ENCODE data around the gene ATP6V0D1. TPM values are rescaled to one million over a fixed set of nuclear protein-coding genes. Genes with fewer than 3 reads are reported as not detected.

Gene ATP6V0D1
- total RNA-seq, 2 experiments from 2014 or later: 52.1 to 60.3 TPM

DNA sequence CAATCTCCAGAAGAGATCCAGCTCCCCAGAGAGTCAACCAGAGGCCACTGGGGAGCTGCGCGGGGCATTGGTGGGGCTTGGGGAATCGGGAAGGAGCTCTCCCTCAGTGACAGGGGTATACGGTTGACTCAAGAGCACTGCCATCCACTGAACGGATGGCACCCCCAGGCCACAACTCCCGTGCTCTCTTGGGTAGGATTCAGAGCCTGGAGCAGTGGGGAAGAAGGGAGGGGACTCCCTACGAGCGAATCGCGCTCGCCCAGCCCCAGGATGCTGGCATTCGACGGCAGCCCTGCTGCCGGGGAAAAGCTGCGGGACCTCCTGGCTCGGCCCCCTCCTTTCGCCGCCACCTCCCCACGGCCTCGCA, 87.2 kb downstream of the ATP6V0D1 start:
- H3K36me3 Mint-ChIP-seq (ENCODE audit: low read depth): no peaks in the 10 kb centered on the region
- no peaks in the 10 kb centered on the region for H3K9me3 Mint-ChIP-seq
- H3K4me3 Mint-ChIP-seq: no peak overlapping the region
- H3K27ac Mint-ChIP-seq: no peak overlapping the region
- POLR2A ChIA-PET: no interaction called here
- H3K4me1 Mint-ChIP-seq: peaks cover 3% of the 10 kb centered on the region
- CTCF ChIA-PET: interaction anchor here (0.6 to 2.6 kb wide), 8 partner anchors 8 to 383 kb away, joined by 3 to 9 read pairs (median 3); no protein-coding TSS in a partner anchor
- peaks cover 40% of the 10 kb centered on the region for H3K27me3 Mint-ChIP-seq
- no peak for DNase-seq

DNA sequence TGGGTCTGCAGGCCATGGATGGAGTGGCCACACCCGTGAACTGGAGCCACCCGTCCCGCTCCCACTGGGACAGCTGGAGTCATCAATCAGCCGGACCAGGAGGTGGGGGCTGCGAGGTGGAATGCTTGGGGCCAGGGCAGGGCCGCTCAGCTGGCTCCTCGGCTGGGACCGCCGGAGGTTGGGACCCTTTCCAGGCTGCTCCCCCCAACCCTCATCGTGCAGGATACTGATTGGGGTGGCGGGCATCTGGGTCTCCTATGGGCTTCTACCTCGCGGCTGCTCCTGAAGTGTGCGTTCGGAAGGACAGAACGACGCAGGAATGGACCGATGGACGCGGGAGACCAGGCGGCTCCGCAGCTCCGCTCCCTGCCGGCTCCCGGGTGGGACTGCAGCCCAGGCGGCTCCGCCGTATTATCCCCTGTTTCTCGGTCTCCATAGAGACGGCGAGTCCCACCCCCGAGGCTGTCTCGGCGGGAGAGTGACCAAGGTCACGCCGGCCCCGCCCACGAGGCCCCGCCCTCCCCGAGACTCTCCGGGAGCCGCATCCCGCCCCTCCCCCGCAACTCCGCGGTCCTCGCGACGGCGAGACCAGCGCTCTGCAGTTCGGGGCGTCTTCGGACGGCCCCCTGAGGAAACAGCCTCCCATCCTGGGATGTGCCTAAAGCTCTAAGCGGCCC, 87.7 kb downstream of the ATP6V0D1 start, which contains the start of gene TPPP3:
TPPP3 (minus strand) TSS at position 388 of the 677 bp plus-strand sequence. CDS start 2,387 bp downstream, outside the sequence.
- CTCF ChIA-PET: interaction anchor here (0.6 to 2.6 kb wide), 10 partner anchors 9 to 382 kb away, joined by 3 to 9 read pairs (median 3); no protein-coding TSS in a partner anchor
- Mint-ChIP-seq H3K4me1 (peaks cover 3% of the 10 kb centered on the region), H3K36me3 (ENCODE audit: low read depth) (no peaks in the 10 kb centered on the region), H3K27ac (no peak within 1 kb of the TSS), H3K4me3 (no peak within 1 kb of the TSS), H3K27me3 (peaks cover 40% of the 10 kb centered on the region), H3K9me3 (no peaks in the 10 kb centered on the region)
- DNase-seq: peak; percentile 33
- POLR2A ChIA-PET: no interaction called here

DNA sequence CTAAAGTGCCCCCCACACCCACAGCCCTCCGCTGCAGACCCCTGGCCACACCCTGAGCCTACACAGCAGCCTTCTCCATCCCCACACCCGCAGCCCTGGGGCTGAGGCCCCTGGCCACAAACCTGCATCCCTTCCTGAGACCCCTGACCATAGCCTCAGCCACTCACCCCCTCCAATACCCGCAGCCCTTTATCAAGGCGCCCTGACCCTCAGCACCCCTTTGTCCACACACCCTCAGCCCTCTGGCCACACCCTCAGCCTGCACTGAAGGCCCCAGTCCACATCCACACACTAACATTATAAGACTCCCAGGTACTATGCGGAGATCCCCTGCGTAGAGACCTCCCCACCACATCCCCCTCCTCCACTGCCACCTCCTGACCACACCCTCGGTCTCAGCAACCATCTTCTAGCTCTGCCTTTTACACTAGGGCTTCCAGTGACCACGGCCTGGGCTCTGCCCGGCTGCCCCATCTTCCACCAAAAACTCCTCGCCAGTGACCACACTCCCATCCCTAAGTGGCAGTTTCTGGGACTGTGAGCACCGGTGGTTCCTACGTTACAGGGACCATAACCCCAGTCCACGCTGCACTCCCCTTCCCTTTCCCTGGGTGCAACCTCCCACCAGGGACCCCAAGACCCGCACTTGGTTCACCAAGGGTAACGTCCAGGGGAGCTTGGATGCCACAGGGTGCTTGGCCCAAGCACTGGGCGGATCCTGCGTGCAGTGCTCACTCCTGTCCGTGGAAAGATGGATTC, 88.5 kb downstream of the ATP6V0D1 start:
- Mint-ChIP-seq H3K36me3 (ENCODE audit: low read depth) (no peaks in the 10 kb centered on the region), H3K4me1 (peaks cover 3% of the 10 kb centered on the region), H3K9me3 (no peaks in the 10 kb centered on the region), H3K27me3 (peaks cover 40% of the 10 kb centered on the region), H3K27ac (no peak overlapping the region), H3K4me3 (no peak overlapping the region)
- POLR2A ChIA-PET: no interaction called here
- no peak for DNase-seq
- CTCF ChIA-PET: interaction anchor here (0.6 to 2.6 kb wide), 4 partner anchors 9 to 382 kb away, joined by 3 to 9 read pairs (median 4); no protein-coding TSS in a partner anchor

DNA sequence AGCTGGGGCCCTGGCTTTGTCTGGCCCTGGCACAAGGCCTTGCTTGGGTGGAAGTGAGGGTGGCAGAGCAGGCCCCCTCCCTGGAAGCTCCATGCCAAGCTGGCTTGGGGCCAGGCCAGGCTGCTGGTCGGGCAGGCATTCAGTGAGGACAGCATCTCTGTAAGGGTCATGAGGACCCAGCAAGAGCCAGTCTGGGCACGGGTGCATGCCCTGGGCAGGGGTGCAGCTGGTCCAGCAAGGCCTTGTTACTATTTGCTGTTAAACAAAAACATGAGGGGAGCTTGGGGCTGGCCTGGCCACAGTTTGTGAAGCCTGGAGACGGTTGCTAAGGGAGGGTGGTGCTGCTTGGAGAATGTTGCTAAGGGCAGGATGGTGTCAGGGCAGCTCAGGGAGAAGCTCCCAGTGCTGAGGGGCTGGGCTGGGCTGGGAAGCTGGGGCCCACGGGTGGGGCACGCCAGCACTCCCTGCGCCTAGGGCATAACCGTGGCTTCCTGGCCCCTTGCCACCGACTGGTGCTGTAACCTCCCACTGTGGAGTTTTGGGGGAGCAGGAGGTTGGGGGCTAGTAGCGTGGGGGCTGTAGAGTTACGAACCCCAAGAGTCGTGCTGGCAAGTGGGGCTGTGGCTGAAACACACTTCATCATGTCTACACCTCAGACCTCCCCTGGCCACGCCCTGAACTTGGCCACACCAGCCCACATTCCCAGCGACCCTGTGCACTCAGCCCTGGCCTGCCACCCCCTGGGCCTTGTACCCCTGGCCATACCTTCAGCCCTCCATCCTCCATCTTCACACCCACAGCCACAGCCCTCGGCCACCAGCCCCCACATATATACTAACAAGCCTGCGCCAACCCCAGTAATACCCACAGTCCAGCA, 89.3 kb downstream of the ATP6V0D1 start:
- no peaks in the 10 kb centered on the region for H3K9me3 Mint-ChIP-seq
- H3K4me3 Mint-ChIP-seq: no peak overlapping the region
- POLR2A ChIA-PET: interaction anchor here (0.9 kb wide), 1 partner anchor 90 kb away, joined by 3 read pairs; no protein-coding TSS in a partner anchor
- H3K27me3 Mint-ChIP-seq: peaks cover 40% of the 10 kb centered on the region
- CTCF ChIA-PET: interaction anchor here (1.5 to 2.6 kb wide), 2 partner anchors 11 to 125 kb away, joined by 3 to 9 read pairs; no protein-coding TSS in a partner anchor
- DNase-seq: no peak
- H3K36me3 Mint-ChIP-seq (ENCODE audit: low read depth): no peaks in the 10 kb centered on the region
- no peak overlapping the region for H3K27ac Mint-ChIP-seq
- H3K4me1 Mint-ChIP-seq: peaks cover 3% of the 10 kb centered on the region

DNA sequence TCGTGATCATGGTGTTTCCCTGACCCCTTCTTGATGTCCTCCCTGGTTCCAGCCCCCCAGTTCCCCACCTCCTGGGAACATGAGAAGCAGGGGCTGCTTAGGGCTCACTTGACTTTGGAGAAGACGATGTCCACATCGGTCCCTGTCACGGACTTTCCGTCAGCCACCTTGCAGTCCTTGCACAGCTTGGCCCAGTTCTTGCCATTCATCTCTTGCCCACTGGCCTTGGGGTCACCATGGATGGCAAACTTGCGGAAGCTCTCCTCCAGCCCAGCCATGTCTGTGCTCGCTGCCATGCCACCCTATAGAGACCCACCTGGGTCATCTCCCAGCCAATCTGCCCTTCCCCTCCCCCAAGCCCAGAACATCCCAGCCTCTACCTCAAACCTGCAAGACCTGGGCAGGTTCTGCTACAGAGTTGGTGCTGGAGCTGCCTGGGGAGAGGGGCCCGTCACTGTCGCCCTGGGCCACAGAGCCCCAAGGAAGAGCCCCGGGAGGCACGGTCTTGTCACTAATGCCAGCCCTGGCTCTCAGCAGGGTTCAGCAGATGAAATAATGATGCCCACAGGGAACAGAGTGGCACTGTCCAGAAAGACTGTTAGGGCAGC, 90.0 kb downstream of the ATP6V0D1 start:
- CTCF ChIA-PET: interaction anchor here (1.5 to 1.6 kb wide), 2 partner anchors 9 to 125 kb away, joined by 3 read pairs; no protein-coding TSS in a partner anchor
- peaks cover 3% of the 10 kb centered on the region for H3K4me1 Mint-ChIP-seq
- H3K27ac Mint-ChIP-seq: no peak overlapping the region
- no peaks in the 10 kb centered on the region for H3K9me3 Mint-ChIP-seq
- H3K36me3 Mint-ChIP-seq (ENCODE audit: low read depth): no peaks in the 10 kb centered on the region
- no peak for DNase-seq
- no peak overlapping the region for H3K4me3 Mint-ChIP-seq
- H3K27me3 Mint-ChIP-seq: peaks cover 44% of the 10 kb centered on the region
- POLR2A ChIA-PET: interaction anchor here (0.9 kb wide), 1 partner anchor 90 kb away, joined by 3 read pairs; no protein-coding TSS in a partner anchor

GRCh38 chr16:67389911-67390815, 90.8 kb downstream of the ATP6V0D1 start:
- H3K9me3 Mint-ChIP-seq: no peaks in the 10 kb centered on the region
- POLR2A ChIA-PET: no interaction called here
- CTCF ChIA-PET: interaction anchor here (1.5 to 1.6 kb wide), 2 partner anchors 10 to 124 kb away, joined by 3 read pairs; no protein-coding TSS in a partner anchor
- DNase-seq: no peak
- H3K27ac Mint-ChIP-seq: peak overlapping the region; percentile 31
- H3K4me3 Mint-ChIP-seq: no peak overlapping the region
- H3K36me3 Mint-ChIP-seq (ENCODE audit: low read depth): no peaks in the 10 kb centered on the region
- peaks cover 3% of the 10 kb centered on the region for H3K4me1 Mint-ChIP-seq
- peaks cover 43% of the 10 kb centered on the region for H3K27me3 Mint-ChIP-seq

GRCh38 chr16:67388591-67388990, 92.4 kb downstream of the ATP6V0D1 start:
- H3K27me3 Mint-ChIP-seq: peaks cover 35% of the 10 kb centered on the region
- H3K9me3 Mint-ChIP-seq: no peaks in the 10 kb centered on the region
- H3K4me1 Mint-ChIP-seq: no peaks in the 10 kb centered on the region
- H3K27ac Mint-ChIP-seq: no peak overlapping the region
- DNase-seq: no peak
- ChIA-PET POLR2A (no interaction called here), CTCF (interaction anchor here (0.6 to 1.1 kb wide), 2 partner anchors 54 to 61 kb away, joined by 3 to 5 read pairs; no protein-coding TSS in a partner anchor)
- H3K36me3 Mint-ChIP-seq (ENCODE audit: low read depth): no peaks in the 10 kb centered on the region
- H3K4me3 Mint-ChIP-seq: no peak overlapping the region

GRCh38 chr16:67388191-67388590, 92.8 kb downstream of the ATP6V0D1 start:
- H3K4me3 Mint-ChIP-seq: no peak overlapping the region
- H3K36me3 Mint-ChIP-seq (ENCODE audit: low read depth): no peaks in the 10 kb centered on the region
- H3K27ac Mint-ChIP-seq: no peak overlapping the region
- no peaks in the 10 kb centered on the region for H3K4me1 Mint-ChIP-seq
- H3K9me3 Mint-ChIP-seq: no peaks in the 10 kb centered on the region
- H3K27me3 Mint-ChIP-seq: peaks cover 34% of the 10 kb centered on the region
- POLR2A ChIA-PET: no interaction called here
- DNase-seq: no peak
- CTCF ChIA-PET: interaction anchor here (0.6 to 1.1 kb wide), 3 partner anchors 54 to 128 kb away, joined by 3 to 5 read pairs (median 4); no protein-coding TSS in a partner anchor

Other genes starting within 250 kb of the ATP6V0D1 start
- 10 to 100 TPM; 59.2 to 62.0 TPM for gene FHOD1, start 233.7 kb downstream of the ATP6V0D1 start, total RNA-seq
- gene SLC9A5, start 232.2 kb downstream of the ATP6V0D1 start, total RNA-seq: 1 to 10 TPM; 1.5 to 2.0 TPM
- gene PLEKHG4, start 201.6 kb downstream of the ATP6V0D1 start, total RNA-seq: 10 to 100 TPM; 15.7 TPM
- gene KCTD19, start 154.4 kb downstream of the ATP6V0D1 start, total RNA-seq: not detected
- not detected for gene LRRC36, start 154.3 kb downstream of the ATP6V0D1 start, total RNA-seq
- not detected for gene TPPP3, start 87.7 kb downstream of the ATP6V0D1 start, total RNA-seq
- gene ZDHHC1, start 64.7 kb downstream of the ATP6V0D1 start, total RNA-seq: under 1 TPM; 0.22 to 0.29 TPM
- not detected for gene HSD11B2, start 50.0 kb downstream of the ATP6V0D1 start, total RNA-seq
- gene AGRP, start 2.4 kb upstream of the ATP6V0D1 start, total RNA-seq: not detected
- gene RIPOR1, start 47.7 kb upstream of the ATP6V0D1 start, total RNA-seq: 10 to 100 TPM; 12.8 to 15.8 TPM
- 10 to 100 TPM; 87.1 to 98.5 TPM for gene CTCF, start 81.4 kb upstream of the ATP6V0D1 start, total RNA-seq
- gene CARMIL2, start 164.0 kb upstream of the ATP6V0D1 start, total RNA-seq: 100 to 1,000 TPM; 203 to 226 TPM
- gene ACD, start 179.1 kb upstream of the ATP6V0D1 start, total RNA-seq: 10 to 100 TPM; 38.0 to 41.8 TPM
- 10 to 100 TPM; 11.6 to 13.0 TPM for gene PARD6A, start 179.8 kb upstream of the ATP6V0D1 start, total RNA-seq
- gene ENKD1, start 185.6 kb upstream of the ATP6V0D1 start, total RNA-seq: 1 to 10 TPM; 8.0 to 8.2 TPM
- gene C16orf86, start 185.7 kb upstream of the ATP6V0D1 start, total RNA-seq: 1 to 10 TPM; 3.8 to 4.8 TPM
- 10 to 100 TPM; 11.2 to 11.9 TPM for gene GFOD2, start 238.2 kb upstream of the ATP6V0D1 start, total RNA-seq